Ovary (tissue), 9 donors: Measurements from ENCODE around the gene KIAA1755. TPM values are rescaled to one million over a fixed set of nuclear protein-coding genes. Genes with fewer than 3 reads are reported as not detected.
A peak's percentile ranks its signal among the peaks of the same experiment; 100 is the strongest.

ENCODE experiments used
- DNase-seq, 5 donors: peaks; one replicate each; pipeline ENCODE4 v3.0.0-alpha.2; 2019 to 2020
- H3K27ac ChIP-seq, 2 donors: fragments of 200-600 bp; one replicate each; pipeline versions ENCODE4 v1.5.1 to v1.8.0; 2019 to 2022
- H3K27me3 ChIP-seq: fragments of 200-600 bp; one replicate; pipeline ENCODE4 v1.8.0; 2022
- H3K36me3 ChIP-seq: fragments of 200-600 bp; sonication (generic); one replicate; pipeline ENCODE4 v1.5.1; 2019
- H3K4me1 ChIP-seq: one replicate; pipeline ENCODE4 v1.8.1; 2013; ENCODE audit warnings: mild to moderate bottlenecking, moderate library complexity; ENCODE audit not compliant: insufficient read depth
- H3K4me3 ChIP-seq: fragments of 200-600 bp; sonication (generic); one replicate; pipeline ENCODE4 v1.5.1; 2017
- H3K9me3 ChIP-seq, 2 donors: fragments of 200-600 bp in 1 of 2; sonication (generic) in 1 of 2; one replicate each; pipeline versions ENCODE4 v1.5.1 to v1.8.1; 2013 to 2019; ENCODE audit warnings: mild to moderate bottlenecking in 1 of 2, moderate library complexity in 1 of 2
- EP300 ChIP-seq: sonication (generic); formaldehyde crosslinking; IDR thresholded peaks from one replicate; pipeline ENCODE4 v1.6.1; 2017; ENCODE audit warnings: antibody characterized with exemption
- POLR2A ChIP-seq: fragments of 450-650 bp; IDR thresholded peaks from one replicate; pipeline ENCODE4 v1.6.1; 2017; ENCODE audit warnings: antibody characterized with exemption, mild to moderate bottlenecking, moderate library complexity
- WGBS, 3 donors: extraction: QIAGEN DNeasy Blood & Tissue Kit in 1 of 3; methylation state at CpG; one replicate each; pipeline versions ENCODE4 v1.1.5 to v1.1.7; 2013 to 2017; 5-methylcytosine and 5-hydroxymethylcytosine counted together
- intact Hi-C, 4 donors: fragments of 100-400 bp; cut with DNase I; formaldehyde crosslinking; loops; one replicate each; pipeline versions ENCODE4 v1.11.0 to v1.15.1; 2022 to 2023
- polyA plus RNA-seq, 2 donors: library from polyadenylated mRNA; stranded (reverse); fragments of 200-250 nt in 1 of 2; fragments of 350-450 nt in 1 of 2; fragmentation: Illumina TruSeq in 1 of 2; extraction: RNeasy Lipid Tissue Mini Kit (QIAGEN cat#74804) in 1 of 2; gene quantifications; one replicate each; pipeline ENCODE4 v1.2.3, GENCODE V29; 2013 to 2014
- total RNA-seq, 7 donors: library from RNA; depleted of rRNA in 2 of 7; stranded (reverse); fragments of >200 nt in 2 of 7; fragmentation: NEBNext Ultra II Directional in 3 of 7; extraction: Animal tissue kit (Norgen Biotek cat#: 25700) in 3 of 7; gene quantifications; one replicate each; pipeline versions ENCODE4 v1.1.0 to v1.2.4, GENCODE V29; 2016 to 2023
- TF ChIP-seq, protein P1 (sequence below), 3 donors: fragments of 450-650 bp in 2 of 3; fragments of 200-600 bp in 1 of 3; IDR thresholded peaks; one replicate each; pipeline versions ENCODE4 v1.5.1 to v1.8.0; 2016 to 2022; ENCODE audit warnings: antibody characterized with exemption in 3 of 3, mild to moderate bottlenecking in 1 of 3
- donor health status: DM: no; HTN: no; CAD: no; lungs with moderate emphysema.
- donor health status: DM: no; HTN: no; CAD: no.
- donor health status: Bipolar disorder and iron deficiency.
- donor health status: DM: yes; HTN: yes; CAD: no.
- donor health status: DM: no; HTN: no; CAD: no.
- donor health status: DM: yes; HTN: yes; CAD: no.

The KIAA1755 gene
- total and polyA plus RNA-seq, 9 donors: 4.4 to 29.7 (median 12.0) TPM

DNA sequence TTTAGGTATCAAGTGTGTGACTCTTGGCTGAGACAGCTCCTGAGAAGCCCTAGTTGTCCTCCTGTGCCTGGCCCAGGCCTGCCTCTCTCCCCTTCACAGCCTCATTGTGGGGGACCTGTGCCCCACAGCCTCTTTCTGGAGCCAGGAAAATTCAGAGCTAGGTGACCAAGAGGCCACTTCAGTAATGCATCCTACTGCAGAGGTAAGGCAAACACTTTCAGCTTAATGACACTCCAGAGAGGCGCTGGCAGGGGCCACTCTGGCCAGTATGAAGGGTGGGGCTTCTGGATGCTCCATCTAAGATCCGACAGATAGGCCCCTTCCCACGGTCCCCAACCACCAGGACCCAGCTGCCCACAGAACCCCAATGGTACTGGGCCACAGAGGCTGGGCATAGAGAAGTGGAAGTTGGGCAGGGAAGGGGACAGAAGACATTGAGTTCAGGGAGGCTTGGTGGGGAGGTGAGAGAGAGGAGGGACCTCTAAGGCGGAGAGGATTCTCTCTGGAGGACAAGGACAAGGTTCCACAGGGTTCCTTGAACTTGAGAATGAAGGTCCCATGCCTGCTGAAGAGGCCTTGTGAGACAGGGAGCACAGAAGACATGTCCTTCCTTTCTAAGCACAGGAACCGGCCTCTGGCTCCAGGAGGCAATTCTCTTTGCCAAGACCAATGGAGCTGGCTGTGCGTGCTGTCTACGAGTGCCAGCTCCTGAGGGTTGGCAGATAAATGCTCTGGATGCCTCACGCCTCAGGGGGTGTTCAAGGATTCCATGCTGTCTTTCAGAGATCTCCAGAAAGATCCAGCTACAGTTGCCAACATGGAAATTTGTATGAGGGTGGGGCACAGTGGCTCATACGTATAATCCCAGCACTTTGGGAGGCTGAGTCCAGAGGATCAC lies 49.1 kb downstream of the KIAA1755 start:
- WGBS, 3 donors: 70 to 77% (median 70%) methylated on average over 9 of the region's 9 CpGs
- intact Hi-C loops: loop anchor here in 1 of 4 donors (5.0 kb wide), 1 partner anchor 44 kb away; the partner anchor contains the start of gene TGM2
- peak in 1 of 5 donors; percentile 19 for DNase-seq

GRCh38 chr20:38210741-38211140 lies 49.8 kb downstream of the KIAA1755 start:
- intact Hi-C loops: loop anchor here in 1 of 4 donors (5.0 kb wide), 1 partner anchor 43 kb away; the partner anchor contains the start of gene TGM2
- Histone ChIP-seq H3K27me3 (no peaks in the 10 kb centered on the region), H3K4me3 (no peak overlapping the region), H3K27ac (no peak overlapping the region), H3K4me1 (no peaks in the 10 kb centered on the region), H3K9me3 (no peaks in the 10 kb centered on the region), H3K36me3 (no peaks in the 10 kb centered on the region)
- 46 to 51% (median 51%) methylated on average over 6 of the region's 6 CpGs for WGBS, 3 donors
- TF ChIP-seq, protein P1, sequence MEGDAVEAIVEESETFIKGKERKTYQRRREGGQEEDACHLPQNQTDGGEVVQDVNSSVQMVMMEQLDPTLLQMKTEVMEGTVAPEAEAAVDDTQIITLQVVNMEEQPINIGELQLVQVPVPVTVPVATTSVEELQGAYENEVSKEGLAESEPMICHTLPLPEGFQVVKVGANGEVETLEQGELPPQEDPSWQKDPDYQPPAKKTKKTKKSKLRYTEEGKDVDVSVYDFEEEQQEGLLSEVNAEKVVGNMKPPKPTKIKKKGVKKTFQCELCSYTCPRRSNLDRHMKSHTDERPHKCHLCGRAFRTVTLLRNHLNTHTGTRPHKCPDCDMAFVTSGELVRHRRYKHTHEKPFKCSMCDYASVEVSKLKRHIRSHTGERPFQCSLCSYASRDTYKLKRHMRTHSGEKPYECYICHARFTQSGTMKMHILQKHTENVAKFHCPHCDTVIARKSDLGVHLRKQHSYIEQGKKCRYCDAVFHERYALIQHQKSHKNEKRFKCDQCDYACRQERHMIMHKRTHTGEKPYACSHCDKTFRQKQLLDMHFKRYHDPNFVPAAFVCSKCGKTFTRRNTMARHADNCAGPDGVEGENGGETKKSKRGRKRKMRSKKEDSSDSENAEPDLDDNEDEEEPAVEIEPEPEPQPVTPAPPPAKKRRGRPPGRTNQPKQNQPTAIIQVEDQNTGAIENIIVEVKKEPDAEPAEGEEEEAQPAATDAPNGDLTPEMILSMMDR (IDR thresholded peaks at IDR 0.05): no peak
- TF ChIP-seq POLR2A: no peak
- TF ChIP-seq EP300: no peak
- DNase-seq: peak in 1 of 5 donors; percentile 28

More for the DNA sequence above, 49.1 kb downstream of the KIAA1755 start:
- Histone ChIP-seq H3K4me1 (no peaks in the 10 kb centered on the region), H3K36me3 (no peaks in the 10 kb centered on the region), H3K4me3 (no peak overlapping the region), H3K9me3 (no peaks in the 10 kb centered on the region), H3K27me3 (no peaks in the 10 kb centered on the region), H3K27ac (no peak overlapping the region)
- TF ChIP-seq POLR2A: no peak
- TF ChIP-seq, protein P1 (IDR thresholded peaks at IDR 0.05): no peak
- no peak for TF ChIP-seq EP300

DNA sequence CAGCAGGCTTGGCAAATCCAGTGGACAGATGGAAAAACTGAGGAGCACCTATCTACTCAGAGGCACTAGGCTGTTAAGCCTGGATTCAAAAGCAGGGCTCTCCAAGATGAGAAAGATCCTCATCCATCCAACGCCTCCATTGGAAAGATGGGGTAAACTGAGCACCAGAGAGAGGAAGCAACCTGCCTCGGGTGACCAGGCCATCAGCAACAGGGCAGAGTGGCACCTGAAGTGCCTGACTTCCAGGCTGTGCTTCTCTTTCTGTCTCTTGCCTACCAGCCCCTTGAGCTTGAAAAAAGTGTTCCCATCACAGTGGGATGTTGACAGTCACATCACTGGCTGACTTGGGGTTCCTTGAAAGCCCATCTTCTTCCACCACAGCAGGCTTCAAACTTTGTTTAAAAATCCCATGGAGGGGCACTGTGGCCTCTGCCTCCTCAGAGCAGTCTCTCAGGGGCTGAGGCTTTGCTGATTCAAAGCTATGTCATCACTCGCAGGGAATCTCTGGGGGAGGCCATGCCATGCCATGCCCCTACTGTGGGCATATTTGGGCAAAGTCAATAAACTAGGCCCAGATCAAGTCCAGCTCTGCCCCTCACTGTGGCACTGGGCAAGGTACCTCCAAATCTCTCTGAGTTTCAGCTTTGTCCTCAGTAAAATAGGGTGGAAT lies 50.7 kb downstream of the KIAA1755 start:
- peak in 1 of 5 donors; percentile 1 for DNase-seq
- Histone ChIP-seq H3K27ac (no peak overlapping the region), H3K27me3 (no peaks in the 10 kb centered on the region), H3K36me3 (no peaks in the 10 kb centered on the region), H3K4me1 (no peaks in the 10 kb centered on the region), H3K9me3 (no peaks in the 10 kb centered on the region), H3K4me3 (no peak overlapping the region)
- 71 to 89% (median 79%) methylated on average over 3 of the region's 3 CpGs for WGBS, 3 donors
- TF ChIP-seq POLR2A (no peak), EP300 (no peak)
- TF ChIP-seq, protein P1 (IDR thresholded peaks at IDR 0.05): no peak
- intact Hi-C loops: loop anchor here in 1 of 4 donors (5.0 kb wide), 1 partner anchor 43 kb away; the partner anchor contains the start of gene TGM2

- peak in 1 of 5 donors; percentile 9 for DNase-seq
- no peak for TF ChIP-seq EP300
- TF ChIP-seq, protein P1 (IDR thresholded peaks at IDR 0.05): no peak
- TF ChIP-seq POLR2A: no peak
- WGBS, 3 donors: 52 to 65% (median 59%) methylated on average over 4 of the region's 4 CpGs
- H3K9me3 ChIP-seq: no peaks in the 10 kb centered on the region
- H3K27me3 ChIP-seq: no peaks in the 10 kb centered on the region
- no peak overlapping the region for H3K27ac ChIP-seq
- H3K36me3 ChIP-seq: no peaks in the 10 kb centered on the region
- H3K4me3 ChIP-seq: no peak overlapping the region
- H3K4me1 ChIP-seq: no peaks in the 10 kb centered on the region
- intact Hi-C loops: no loop called here
Measured at GRCh38 chr20:38209054-38209675, 51.4 kb downstream of the KIAA1755 start.
